Upper lobe of right lung (tissue), 1 donor: ENCODE data around the gene PIP5K1B. TPM values are rescaled to one million over a fixed set of nuclear protein-coding genes. Genes with fewer than 3 reads are reported as not detected.
"Not testable (repeated sequence)": the region's sequence is repeated elsewhere in the genome, so short reads cannot be mapped to it uniquely, and the experiment has no call there.

ENCODE experiments used
- ATAC-seq: fragments of 200-7000 bp; cut with Tn5 transposase; one replicate; pipeline ENCODE4 v1.9.1; 2020; ENCODE audit warnings: mild to moderate bottlenecking, moderate library complexity
- DNase-seq: peaks from one replicate; pipeline ENCODE4 v3.0.0-alpha.2; 2020
- H3K27ac ChIP-seq: fragments of 200-600 bp; one replicate; pipeline ENCODE4 v1.8.0; 2022
- H3K27me3 ChIP-seq: fragments of 200-600 bp; one replicate; pipeline ENCODE4 v1.8.0; 2022; ENCODE audit warnings: mild to moderate bottlenecking
- H3K36me3 ChIP-seq: fragments of 200-600 bp; one replicate; pipeline ENCODE4 v1.8.0; 2022
- H3K4me1 ChIP-seq: fragments of 200-600 bp; one replicate; pipeline ENCODE4 v1.8.0; 2022
- H3K4me3 ChIP-seq: fragments of 200-600 bp; one replicate; pipeline ENCODE4 v1.8.0; 2022; ENCODE audit warnings: mild to moderate bottlenecking
- H3K9me3 ChIP-seq: fragments of 200-600 bp; one replicate; pipeline ENCODE4 v1.8.0; 2022
- CTCF ChIP-seq: fragments of 200-600 bp; IDR thresholded peaks from one replicate; pipeline ENCODE4 v1.8.0; 2022; ENCODE audit warnings: antibody characterized with exemption
- intact Hi-C: fragments of 100-400 bp; cut with DNase I; formaldehyde crosslinking; loops from one replicate; pipeline ENCODE4 v1.11.0; 2022
- total RNA-seq: library from RNA; stranded (reverse); fragmentation: NEBNext Ultra II Directional; extraction: Animal tissue kit (Norgen Biotek cat#: 25700); gene quantifications from one replicate; pipeline ENCODE4 v1.2.1, GENCODE V29; 2021
- donor health status: DM: no; HTN: yes; CAD: no; lungs with severe emphysema.

Gene PIP5K1B
- total RNA-seq, 1 donor from 2014 or later = 36.5 TPM

GRCh38 chr9:68983522-68984424, 278.7 kb downstream of the PIP5K1B start:
- no peak for ATAC-seq
- DNase-seq = no peak
- intact Hi-C loops = no loop called here
- TF ChIP-seq CTCF = no peak
- Histone ChIP-seq H3K4me3 (no peak overlapping the region), H3K27me3 (no peaks in the 10 kb centered on the region), H3K4me1 (no peaks in the 10 kb centered on the region), H3K36me3 (no peaks in the 10 kb centered on the region), H3K9me3 (no peaks in the 10 kb centered on the region), H3K27ac (no peak overlapping the region)

- H3K9me3 ChIP-seq, H3K4me3 ChIP-seq, H3K4me1 ChIP-seq, H3K27me3 ChIP-seq, ATAC-seq, H3K36me3 ChIP-seq, DNase-seq, intact Hi-C loops, H3K27ac ChIP-seq: not testable (repeated sequence)
Measured at GRCh38 chr9:68986949-68987348, 281.9 kb downstream of the PIP5K1B start.

- H3K27me3 ChIP-seq = no peaks in the 10 kb centered on the region
- no peak overlapping the region for H3K27ac ChIP-seq
- H3K36me3 ChIP-seq = no peaks in the 10 kb centered on the region
- no peak for DNase-seq
- H3K4me1 ChIP-seq = no peaks in the 10 kb centered on the region
- intact Hi-C loops = loop anchor here (10.0 kb wide), 1 partner anchor 147 kb away; no protein-coding TSS in a partner anchor
- H3K9me3 ChIP-seq = no peaks in the 10 kb centered on the region
- H3K4me3 ChIP-seq = no peak overlapping the region
- ATAC-seq = no peak
- TF ChIP-seq CTCF = no peak
Measured at GRCh38 chr9:68991457-68991856, 286.4 kb downstream of the PIP5K1B start.

- Histone ChIP-seq H3K9me3 (no peaks in the 10 kb centered on the region), H3K4me1 (no peaks in the 10 kb centered on the region), H3K27ac (no peak overlapping the region), H3K4me3 (no peak overlapping the region), H3K36me3 (no peaks in the 10 kb centered on the region), H3K27me3 (no peaks in the 10 kb centered on the region)
- no peak for DNase-seq
- TF ChIP-seq CTCF = no peak
- intact Hi-C loops = loop anchor here (10.0 kb wide), 1 partner anchor 151 kb away; no protein-coding TSS in a partner anchor
- peak; percentile 22 for ATAC-seq
Measured at GRCh38 chr9:68995776-68996175, 290.7 kb downstream of the PIP5K1B start.

- intact Hi-C loops = loop anchor here (10.0 kb wide), 1 partner anchor 152 kb away; no protein-coding TSS in a partner anchor
- Histone ChIP-seq H3K27ac (no peak overlapping the region), H3K4me3 (no peak overlapping the region), H3K36me3 (no peaks in the 10 kb centered on the region), H3K27me3 (no peaks in the 10 kb centered on the region), H3K4me1 (no peaks in the 10 kb centered on the region), H3K9me3 (no peaks in the 10 kb centered on the region)
- peak; percentile 15 for ATAC-seq
- DNase-seq = no peak
- no peak for TF ChIP-seq CTCF
Measured at GRCh38 chr9:68996462-68996861, 291.4 kb downstream of the PIP5K1B start.

GRCh38 chr9:68997666-68998065, 292.6 kb downstream of the PIP5K1B start:
- Histone ChIP-seq H3K36me3 (no peaks in the 10 kb centered on the region), H3K4me1 (no peaks in the 10 kb centered on the region), H3K9me3 (no peaks in the 10 kb centered on the region), H3K27ac (no peak overlapping the region), H3K27me3 (no peaks in the 10 kb centered on the region), H3K4me3 (no peak overlapping the region)
- intact Hi-C loops = loop anchor here (10.0 kb wide), 1 partner anchor 153 kb away; no protein-coding TSS in a partner anchor
- ATAC-seq (no peak), DNase-seq (no peak)
- TF ChIP-seq CTCF = no peak
